GM18519 (cell line): ENCODE results near the gene SLC1A1.

Experiments
- ATAC-seq: cut with Tn5 transposase; IDR thresholded peaks from one replicate; pipeline ENCODE4 v1.9.1; 2021; ENCODE audit warnings: mild to moderate bottlenecking, moderate library complexity; ENCODE audit not compliant: unreplicated experiment, low FRiP score

SLC1A1 gene

DNA sequence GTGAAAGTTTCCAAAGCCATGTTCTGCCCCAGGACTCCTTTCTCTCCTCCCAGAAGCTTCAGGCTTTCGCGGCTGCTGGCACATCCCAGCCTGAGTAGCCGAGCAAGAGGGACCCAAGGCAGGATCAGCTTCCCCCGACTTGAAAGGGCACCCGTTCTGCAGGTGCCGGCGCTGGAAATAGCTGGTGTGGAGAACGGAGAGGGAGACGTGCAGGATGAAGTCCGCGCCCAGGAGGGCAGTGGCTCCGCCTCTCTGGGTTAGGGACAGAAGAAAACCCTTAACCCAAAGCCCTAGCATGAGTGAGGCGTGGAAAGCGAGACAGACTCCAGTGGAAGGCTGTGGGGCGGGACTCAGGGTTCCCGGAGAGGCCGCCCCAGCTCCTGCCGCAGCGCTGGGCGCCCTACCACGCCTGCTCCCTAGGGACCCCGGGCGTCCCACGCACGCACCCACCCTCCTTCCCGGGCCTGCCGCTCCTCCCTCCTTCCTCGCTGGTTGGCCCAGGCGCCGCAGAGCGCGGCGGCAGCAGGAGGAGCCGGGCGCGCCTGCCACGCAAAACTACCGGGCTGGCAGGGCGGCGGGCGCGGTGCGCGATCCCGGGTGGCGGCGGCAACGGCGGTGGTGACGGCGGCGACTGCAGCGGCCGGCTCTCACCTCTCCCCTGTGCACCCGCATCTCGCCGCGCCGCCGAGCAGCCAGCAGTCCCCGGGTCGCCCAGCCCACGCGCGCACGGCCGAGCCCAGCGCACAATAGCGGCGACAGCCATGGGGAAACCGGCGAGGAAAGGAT is at the start of gene SLC1A1:
Gene SLC1A1 (plus strand): TSS at position 550 of the 786 bp plus-strand sequence. CDS start 212 bp downstream, at position 762.
- ATAC-seq: peak; percentile 63

DNA sequence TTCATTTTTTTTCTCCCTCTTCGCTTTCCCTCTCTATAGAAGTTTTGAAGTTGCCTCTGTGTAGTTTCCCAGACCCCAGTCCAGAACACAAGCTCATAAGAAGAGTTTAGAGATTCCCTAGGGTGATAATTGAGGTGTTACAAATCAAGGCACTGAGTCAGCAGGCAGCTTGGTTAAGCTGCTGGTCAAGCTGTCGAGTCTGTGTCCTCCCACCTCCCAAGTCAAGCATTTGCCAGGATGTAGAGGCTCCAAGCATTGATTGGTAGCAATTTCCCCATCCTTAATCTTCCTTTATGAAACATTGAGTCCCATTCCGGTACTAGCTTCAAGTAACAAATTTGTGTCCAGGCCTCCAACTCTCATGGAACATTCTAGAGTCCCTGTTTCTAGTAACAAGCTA is 47.5 kb upstream of the SLC1A1 start:
- no peak for ATAC-seq

DNA sequence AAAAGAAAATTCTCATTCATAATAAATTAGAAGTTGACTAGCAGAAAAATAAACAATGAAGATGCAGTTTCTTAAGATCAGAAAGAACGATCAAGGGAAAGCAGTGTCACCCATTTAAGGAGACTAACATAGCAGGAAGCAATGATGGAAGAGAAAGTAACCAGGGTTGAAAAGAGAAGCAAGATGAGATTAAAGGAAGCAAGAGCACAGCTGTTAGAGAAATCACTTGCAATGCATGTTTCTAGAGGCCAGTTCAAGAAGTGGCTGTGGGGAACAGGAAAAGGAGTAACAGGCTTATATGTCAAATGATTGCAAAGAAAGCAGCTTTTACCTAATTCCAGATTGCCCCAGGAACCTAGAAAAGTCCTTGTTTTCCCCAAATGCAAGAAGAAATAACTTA is 46.8 kb upstream of the SLC1A1 start:
- no peak for ATAC-seq

DNA sequence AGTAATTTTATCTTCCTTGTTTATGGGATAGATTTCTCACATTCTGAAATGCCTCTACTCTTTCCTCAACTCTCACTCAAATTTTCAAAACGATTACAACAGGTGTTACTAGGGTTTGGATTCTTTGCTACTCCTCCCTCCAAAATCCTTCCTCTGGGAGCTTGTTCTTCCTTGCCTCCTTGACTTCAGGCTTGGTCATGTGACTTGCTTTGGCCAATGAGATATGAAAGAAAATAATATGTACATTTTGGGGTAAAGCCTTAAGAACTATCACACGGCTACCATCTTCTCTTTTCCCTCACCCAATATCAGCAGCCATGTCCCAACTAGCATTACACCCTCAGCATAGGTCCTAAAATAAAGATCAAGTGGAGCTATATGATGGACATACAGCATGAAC is 28.8 kb upstream of the SLC1A1 start:
- ATAC-seq: no peak

DNA sequence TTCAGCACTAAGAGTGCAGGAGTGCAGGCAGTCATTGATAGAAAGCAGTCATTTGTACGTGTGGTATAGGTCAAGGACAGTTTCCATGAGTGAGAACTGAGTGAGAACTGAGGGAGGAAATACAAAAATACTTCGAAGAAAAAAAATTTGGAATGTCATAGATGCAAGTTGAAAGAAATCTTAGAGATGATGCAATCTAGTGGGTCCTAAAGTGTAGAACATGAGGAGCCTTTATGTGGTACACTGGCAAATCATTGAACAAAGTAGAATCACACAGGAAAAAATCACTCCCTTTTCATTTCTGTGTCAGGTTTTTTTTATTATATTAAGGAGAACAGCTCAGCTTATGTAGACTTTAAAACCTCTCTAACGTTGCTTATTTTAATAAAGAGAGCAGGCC is 26.4 kb upstream of the SLC1A1 start:
- ATAC-seq: no peak

DNA sequence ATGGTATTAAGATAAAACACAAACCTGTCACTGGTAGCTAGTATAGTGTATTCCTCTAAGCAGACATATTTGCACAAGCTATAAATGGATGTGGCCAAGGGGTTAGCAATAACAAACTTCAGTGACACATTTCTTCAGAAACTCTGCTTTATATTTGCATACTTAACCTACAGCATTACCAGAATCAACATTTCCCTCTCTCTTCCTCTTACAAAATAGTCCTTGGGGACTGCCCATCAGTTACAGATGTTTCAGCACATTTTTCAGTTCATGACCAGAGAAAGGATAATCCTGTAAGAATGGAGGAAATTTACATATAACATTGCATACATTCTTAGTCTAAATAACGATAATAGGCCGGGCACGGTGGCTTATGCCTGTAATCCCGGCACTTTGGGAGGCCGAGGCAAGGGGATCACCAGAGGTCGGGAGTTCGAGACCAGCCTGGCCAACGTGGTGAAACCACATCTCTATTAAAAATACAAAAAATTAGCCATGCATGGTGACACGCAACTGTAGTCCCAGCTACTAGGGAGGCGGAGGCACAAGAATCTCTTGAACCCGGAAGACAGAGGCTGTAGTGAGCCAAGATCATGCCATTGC is 25.3 kb upstream of the SLC1A1 start:
- ATAC-seq: peak; percentile 96

DNA sequence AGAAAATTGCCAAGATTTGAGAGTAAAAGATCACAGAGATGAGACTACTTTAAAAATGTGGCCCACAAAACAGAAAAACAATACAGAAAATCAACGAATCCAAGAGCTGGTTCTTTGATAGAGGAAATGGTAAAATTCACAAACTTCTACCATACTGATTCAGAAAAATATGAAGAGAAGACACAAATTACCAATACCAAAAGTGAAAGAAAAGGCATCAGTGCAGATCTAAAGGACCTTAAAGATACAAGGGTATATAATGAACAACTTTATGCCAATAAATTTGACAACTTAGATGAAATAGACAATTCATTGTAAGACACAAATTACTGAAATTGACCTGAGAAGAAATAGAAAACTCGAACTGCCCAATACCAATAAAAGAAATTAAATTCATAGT is 24.4 kb upstream of the SLC1A1 start:
- ATAC-seq: no peak

DNA sequence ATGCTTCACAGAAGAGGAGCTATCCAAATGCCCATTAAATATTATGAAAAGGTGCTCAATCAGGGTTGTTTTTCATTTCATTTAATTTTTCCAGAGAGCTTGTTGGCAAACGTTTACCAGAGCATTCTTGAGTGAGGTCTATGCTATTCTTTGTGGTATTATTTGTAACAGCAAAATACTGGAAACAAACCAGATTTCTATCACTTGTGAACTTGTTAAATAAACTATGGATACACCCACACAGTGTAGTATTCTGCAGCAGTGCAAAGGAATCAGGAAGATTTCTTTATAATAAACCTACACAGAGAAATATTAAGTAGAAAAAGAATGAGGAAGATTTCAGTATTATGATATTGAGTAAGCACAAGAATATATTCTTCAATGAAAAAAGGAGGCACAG is 15.0 kb upstream of the SLC1A1 start:
- no peak for ATAC-seq

DNA sequence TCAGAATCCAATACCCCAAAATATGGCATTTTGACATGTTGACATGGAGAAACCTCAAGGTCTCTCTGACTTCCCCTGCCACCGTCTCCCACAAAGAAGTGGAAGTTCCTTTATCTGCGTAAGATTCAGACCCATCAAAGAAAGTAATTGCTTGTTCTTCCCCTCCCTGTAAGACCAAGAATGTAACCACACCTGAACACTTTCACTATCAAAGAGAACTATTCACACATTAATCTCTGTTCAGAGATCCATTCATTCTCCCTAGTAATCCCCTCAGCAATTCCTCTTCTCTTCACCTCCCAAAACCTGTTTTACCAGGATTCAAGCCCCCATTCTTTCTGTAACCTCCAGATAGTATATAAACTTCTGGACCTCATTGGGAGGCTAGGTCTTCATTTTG is 4.1 kb upstream of the SLC1A1 start:
- ATAC-seq: no peak

DNA sequence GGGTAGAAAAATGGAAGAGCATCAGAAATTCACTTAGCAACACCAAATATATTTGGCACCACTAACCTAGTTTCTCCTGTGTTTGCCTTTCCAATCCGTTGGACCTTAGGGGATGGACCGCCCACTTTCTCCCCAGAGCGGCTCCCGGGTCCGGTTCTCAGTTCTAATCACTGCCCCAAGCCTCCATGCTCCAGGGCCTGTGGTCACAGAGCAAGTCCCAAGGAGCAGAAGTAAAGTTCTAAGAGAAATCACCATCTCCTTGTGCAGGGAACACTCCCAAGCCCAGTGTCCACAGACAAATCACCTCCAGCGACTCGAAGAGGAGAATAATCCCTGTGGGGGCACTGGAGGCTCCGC is 728 bp upstream of the SLC1A1 start:
- ATAC-seq: no peak

DNA sequence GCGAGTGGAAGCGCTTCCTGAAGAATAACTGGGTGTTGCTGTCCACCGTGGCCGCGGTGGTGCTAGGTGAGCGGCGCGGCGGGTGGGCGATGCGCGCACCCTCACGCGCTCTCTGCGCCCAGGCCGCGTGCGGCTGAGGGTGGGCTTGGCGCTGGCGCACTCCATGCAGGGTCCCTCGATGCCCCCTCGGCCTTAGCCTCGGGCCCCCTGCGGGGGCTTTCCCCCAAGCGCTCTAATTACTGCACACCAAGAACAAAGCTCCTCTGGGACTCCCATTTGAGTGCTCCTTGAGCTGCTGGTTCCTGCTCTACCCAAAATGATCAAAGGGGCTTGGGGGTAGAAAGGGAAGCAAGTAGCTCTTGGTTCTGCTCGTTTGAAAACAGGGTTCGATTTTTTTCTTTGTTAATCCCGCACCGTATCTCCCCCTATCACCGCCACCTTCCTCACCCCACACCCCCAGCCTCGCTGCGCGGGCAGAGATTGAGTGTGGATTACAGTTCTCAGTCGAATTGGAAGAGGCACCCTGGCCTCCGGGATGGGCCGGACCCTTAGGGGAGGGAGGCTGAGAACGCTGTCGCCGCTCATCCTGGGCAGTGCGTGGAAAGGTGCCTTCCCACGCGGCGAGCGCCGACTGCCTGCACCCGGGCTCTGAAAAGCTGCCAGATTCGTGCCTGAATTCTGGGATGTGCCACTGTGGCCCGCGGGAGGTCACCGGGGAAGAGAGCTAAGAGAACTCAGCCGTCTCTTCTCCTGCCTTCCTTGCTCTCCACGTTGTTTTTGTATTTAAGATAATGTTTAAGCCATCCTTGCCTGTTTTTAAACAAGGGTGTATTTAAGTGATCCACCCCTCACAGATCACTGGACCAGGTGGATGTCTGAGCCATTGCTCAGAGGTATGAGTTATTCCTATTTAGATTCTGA is 697 bp downstream of the SLC1A1 start:
- ATAC-seq: peak; percentile 1

DNA sequence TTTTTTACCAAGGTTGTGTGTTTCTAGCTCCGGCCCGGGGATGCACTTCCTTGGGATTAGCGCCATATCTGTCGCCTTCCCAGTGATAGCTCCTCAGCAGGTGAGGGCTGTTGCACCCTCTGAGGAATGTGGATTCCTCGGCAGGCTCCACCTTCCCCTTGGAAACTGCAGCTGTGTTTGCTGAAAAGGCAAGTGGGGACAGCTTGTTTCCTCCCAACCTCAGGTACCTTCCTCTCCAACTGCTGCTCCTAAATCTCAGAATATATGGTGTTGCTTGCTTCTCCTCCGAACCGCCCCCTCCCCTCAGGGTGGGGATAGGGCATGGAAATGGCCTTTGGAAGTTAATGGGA is 1.3 kb downstream of the SLC1A1 start:
- no peak for ATAC-seq

DNA sequence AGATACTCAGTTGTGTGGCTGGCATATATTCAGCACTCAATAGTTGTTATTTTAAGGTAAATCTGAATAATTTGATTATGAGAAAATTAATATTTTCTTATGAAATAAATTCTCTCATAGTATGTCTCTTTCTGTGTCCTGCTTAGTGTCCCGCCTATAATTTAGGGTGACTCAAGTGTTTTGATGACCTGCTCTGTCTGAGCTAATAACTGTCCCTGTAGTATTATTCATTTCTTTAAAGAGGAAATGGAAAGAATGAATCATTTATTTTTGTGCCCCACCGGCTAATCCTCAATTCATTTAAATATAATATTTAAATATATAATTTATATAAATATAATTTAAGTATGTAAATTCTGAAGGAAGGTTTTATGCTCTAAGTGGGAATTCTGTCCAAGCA is 4.1 kb downstream of the SLC1A1 start:
- ATAC-seq: no peak

DNA sequence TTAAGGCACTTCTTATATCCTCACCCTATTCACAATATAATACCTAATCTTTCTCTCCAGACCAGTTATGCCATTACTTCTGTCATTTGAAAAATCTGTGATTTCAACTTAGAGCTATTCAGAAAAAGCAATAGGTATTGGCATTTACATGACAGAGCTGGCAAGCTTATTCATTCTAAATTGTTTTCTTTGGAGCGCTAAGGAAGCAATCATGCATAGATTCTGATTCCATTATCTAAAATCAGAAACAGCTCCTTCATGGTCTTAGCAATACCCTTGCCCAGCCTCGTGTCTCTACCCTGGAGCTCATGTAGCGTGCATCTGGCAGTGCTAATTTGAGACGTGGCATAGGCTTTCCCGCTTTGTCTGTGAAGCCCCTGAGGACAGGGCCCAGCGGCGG is 4.5 kb downstream of the SLC1A1 start:
- no peak for ATAC-seq

DNA sequence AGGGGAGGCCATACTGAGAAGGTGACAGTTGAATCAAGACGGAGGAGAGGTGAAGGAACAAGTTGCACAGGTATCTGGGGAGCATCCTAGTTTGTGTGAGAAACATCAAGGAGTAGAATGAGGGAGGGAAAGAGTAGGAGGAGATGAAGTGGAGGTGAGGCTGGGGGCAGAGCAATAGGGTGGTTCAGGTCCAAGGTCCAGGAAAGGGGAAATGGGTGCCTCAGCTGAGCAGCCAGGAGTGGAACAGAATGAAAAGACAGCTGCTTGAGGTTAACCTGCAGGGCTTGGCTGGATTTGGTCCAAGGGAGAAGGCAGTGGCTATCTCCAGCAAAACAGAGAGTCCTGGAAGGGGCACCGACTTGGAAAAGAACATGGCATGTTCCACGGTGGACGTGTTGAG is 5.3 kb downstream of the SLC1A1 start:
- no peak for ATAC-seq

DNA sequence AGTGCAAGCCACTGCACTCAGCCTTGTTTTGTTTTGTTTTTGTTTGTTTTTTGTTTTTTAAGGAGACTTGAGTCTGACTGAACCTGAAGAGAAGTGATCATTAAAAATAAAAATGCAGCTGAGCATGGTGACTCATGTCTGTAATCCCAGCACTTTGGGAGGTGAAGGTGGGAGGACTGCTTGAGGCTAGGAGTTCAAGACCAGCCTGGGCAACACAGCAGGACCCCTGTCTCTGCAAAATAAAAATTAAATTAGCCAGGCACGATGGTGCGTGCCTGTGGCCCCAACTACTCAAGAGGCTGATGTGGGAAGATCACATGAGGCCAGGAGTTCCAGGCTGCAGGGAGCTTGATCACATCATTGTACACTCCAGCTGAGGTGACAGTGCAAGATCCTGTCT is 6.2 kb downstream of the SLC1A1 start:
- ATAC-seq: no peak

DNA sequence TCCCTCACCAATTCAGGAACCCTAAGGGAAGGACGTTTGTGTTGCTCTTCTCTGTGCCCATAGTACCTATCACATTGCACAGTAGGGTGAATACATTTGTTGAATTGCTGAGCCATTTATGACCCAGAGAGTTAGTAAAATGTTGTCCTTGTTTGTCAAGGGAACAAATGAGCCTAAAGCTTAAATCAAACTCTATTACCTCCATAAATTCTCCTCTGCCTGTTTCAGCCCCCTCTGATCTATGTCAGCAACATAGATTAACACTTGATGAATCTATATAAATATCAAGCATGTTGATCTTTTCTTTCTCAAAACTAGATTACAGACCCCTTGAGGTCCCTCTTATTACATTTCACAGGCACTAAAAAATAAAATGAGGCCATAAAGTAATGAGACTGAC is 7.1 kb downstream of the SLC1A1 start:
- no peak for ATAC-seq

DNA sequence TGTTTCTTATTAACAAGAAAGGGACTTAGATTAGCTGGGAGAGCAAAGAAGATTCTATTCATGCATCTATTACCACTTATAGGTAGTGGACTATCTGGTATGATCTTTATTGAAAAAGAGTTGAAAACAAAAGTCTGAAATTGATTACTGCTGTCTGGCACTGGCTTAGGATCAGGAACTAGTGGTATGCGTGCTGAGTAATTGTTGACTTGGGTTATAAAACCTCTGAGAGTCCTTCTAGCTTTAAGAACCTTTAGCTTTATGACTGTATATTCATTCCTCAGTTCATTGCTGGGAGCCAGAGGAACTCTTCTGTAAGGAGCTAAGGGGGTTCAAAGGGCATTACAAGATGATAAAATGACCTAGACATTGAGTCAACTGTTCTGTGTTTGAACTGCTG is 7.6 kb downstream of the SLC1A1 start:
- ATAC-seq: no peak

DNA sequence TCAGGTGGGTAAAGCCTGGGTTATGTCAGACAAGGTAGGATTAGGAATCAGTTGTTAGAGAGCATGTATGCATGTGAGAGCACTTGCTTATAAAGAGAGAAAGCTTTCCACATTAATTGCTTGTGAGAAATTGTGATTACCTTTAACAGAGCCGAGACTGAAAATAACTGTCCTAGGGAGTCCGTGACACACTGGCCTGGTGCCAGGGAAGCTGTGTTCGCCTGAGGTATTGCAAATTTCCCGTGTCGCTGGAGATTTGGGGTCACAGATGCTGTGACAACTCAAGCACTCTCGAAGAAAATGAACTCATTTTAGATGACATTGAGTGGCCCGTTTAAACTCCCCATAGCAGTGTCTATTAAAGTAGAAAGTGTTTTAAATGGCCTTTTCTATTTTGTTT is 9.6 kb downstream of the SLC1A1 start:
- no peak for ATAC-seq

DNA sequence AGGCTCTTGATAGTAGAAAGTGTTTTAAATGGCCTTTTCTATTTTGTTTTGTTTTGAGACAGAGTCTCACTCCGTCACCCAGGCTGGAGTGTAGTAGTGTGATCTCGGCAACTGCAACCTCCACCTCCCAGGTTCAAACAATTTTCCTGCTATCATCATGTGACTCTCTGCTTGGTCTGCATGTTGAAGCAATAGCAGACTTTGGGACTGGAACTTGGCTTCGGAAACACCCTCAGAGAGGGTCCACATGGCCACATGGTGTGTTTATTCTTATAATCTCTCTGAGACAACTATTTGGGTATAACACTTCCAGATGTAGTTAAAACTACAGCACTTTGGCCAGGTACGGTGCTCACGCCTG is 10.9 kb downstream of the SLC1A1 start:
- no peak for ATAC-seq

DNA sequence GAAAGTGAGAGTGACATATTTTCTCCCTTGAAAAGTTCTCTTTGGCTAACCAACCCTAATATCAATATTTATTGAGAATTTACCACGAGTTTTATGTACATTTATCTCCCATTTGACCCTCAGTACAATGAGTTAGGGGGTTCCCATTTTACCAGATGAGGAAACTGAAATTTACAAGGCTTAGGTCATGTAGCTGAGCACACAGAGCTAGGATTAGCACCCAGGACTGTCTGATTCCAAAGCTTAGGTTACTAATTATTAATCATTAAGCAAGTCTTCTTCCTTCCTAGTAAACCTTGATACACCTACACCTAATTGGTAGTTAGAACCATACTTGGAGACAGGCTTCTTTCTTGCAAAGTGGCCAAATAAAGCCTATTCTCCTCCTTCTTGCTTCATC is 12.2 kb downstream of the SLC1A1 start:
- ATAC-seq: no peak

DNA sequence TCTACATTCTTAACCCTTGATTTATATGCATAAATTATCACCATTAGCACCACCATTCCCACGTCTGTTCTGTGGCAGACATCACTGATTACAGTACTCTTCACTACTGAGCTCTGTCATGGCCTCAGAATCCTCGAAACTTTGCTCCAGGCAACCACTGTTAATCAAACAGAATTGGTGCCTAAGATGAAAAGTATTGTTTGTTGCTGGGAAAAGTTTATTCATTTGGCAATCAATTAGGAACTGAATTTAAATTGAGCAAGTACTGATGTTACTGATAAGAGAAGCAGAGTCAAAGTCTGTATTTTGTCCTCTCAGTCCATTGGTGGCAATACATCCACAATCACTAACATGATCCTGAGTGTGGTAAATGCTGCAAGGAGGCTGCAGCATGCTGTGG is 12.8 kb downstream of the SLC1A1 start:
- no peak for ATAC-seq
